OCI-LY3 (cell line): Measurements from ENCODE around the gene C13orf46.

Source experiments
- H2AFZ ChIP-seq: fragments of 200-600, 300-600 bp; shearing (Covaris generic); 2 replicates; pipeline ENCODE4 v1.6.0; 2014; ENCODE audit warnings: antibody characterized with exemption, low read depth, low read length
- H3K27ac ChIP-seq: fragments of 200-600, 300-600 bp; sonication (generic); 2 replicates; pipeline ENCODE4 v1.5.1; 2014; ENCODE audit warnings: mild to moderate bottlenecking, low read length, moderate library complexity, mixed read lengths
- H3K27me3 ChIP-seq: fragments of 200-600, 300-600 bp; sonication (generic); 2 replicates; pipeline ENCODE4 v1.6.1; 2014; ENCODE audit warnings: low read depth, low read length, mixed read lengths
- H3K36me3 ChIP-seq: fragments of 200-600, 300-600 bp; sonication (generic); replicated peaks from 2 replicates; pipeline ENCODE3; 2014; ENCODE audit warnings: low read depth, low read length, mixed read lengths
- H3K4me1 ChIP-seq: fragments of 300-600, 200-600 bp; sonication (generic); 2 replicates; pipeline ENCODE4 v1.6.1; 2014; ENCODE audit warnings: low read length, mixed read lengths
- H3K4me2 ChIP-seq: fragments of 200-600, 300-600 bp; sonication (generic); 2 replicates; pipeline ENCODE4 v1.6.1; 2014; ENCODE audit warnings: low read length, mixed read lengths
- H3K4me3 ChIP-seq: fragments of 300-600, 200-600 bp; sonication (generic); 2 replicates; pipeline ENCODE4 v1.5.1; 2014; ENCODE audit warnings: antibody characterized with exemption, mild to moderate bottlenecking, low read length, moderate library complexity
- H3K79me2 ChIP-seq: fragments of 300-600, 200-600 bp; shearing (Covaris generic); 2 replicates; pipeline ENCODE4 v1.6.1; 2014; ENCODE audit warnings: mild to moderate bottlenecking, low read length, mixed read lengths
- H3K9ac ChIP-seq: fragments of 300-600, 200-600 bp; shearing (Covaris generic); 2 replicates; pipeline ENCODE4 v1.6.0; 2014; ENCODE audit warnings: mild to moderate bottlenecking, low read length, moderate library complexity
- H3K9me3 ChIP-seq: fragments of 200-600, 300-600 bp; shearing (Covaris generic); 2 replicates; pipeline ENCODE4 v1.6.1; 2014; ENCODE audit warnings: low read length, mixed read lengths; ENCODE audit not compliant: insufficient read depth
- H4K20me1 ChIP-seq: fragments of 200-600, 300-600 bp; sonication (generic); 2 replicates; pipeline ENCODE4 v1.6.1; 2016; ENCODE audit warnings: low read length, mixed read lengths; ENCODE audit not compliant: insufficient read depth
- CTCF ChIP-seq: fragments of 200-600, 300-600 bp; sonication (generic); IDR thresholded peaks from 2 replicates; pipeline ENCODE4 v1.5.1; 2014; ENCODE audit warnings: antibody characterized with exemption, low read length, low read depth
- EZH2phosphoT487 ChIP-seq: fragments of 200-600 bp; shearing (Covaris generic); IDR thresholded peaks from 2 replicates; pipeline ENCODE4 v1.6.1; 2018; ENCODE audit warnings: antibody characterized with exemption, mixed run types, low read depth

Gene C13orf46

GRCh38 chr13:114012921-114013320 is 39.0 kb upstream of the C13orf46 start:
- H3K4me2 ChIP-seq = no peak overlapping the region
- no peaks in the 10 kb centered on the region for H3K9me3 ChIP-seq
- H3K27ac ChIP-seq = no peak overlapping the region
- H4K20me1 ChIP-seq = no peaks in the 10 kb centered on the region
- H3K27me3 ChIP-seq = no peaks in the 10 kb centered on the region
- no peaks in the 10 kb centered on the region for H3K36me3 ChIP-seq
- no peak overlapping the region for H3K9ac ChIP-seq
- H3K4me3 ChIP-seq = no peak overlapping the region
- TF ChIP-seq CTCF (no peak), EZH2phosphoT487 (no peak)
- no peaks in the 10 kb centered on the region for H3K4me1 ChIP-seq
- no peak overlapping the region for H2AFZ ChIP-seq
- no peaks in the 10 kb centered on the region for H3K79me2 ChIP-seq

- H3K4me3 ChIP-seq = no peak overlapping the region
- H3K36me3 ChIP-seq = no peaks in the 10 kb centered on the region
- H3K27ac ChIP-seq = no peak overlapping the region
- H4K20me1 ChIP-seq = no peaks in the 10 kb centered on the region
- no peak overlapping the region for H2AFZ ChIP-seq
- H3K79me2 ChIP-seq = no peaks in the 10 kb centered on the region
- H3K4me1 ChIP-seq = no peaks in the 10 kb centered on the region
- no peaks in the 10 kb centered on the region for H3K27me3 ChIP-seq
- no peaks in the 10 kb centered on the region for H3K9me3 ChIP-seq
- H3K9ac ChIP-seq = no peak overlapping the region
- TF ChIP-seq EZH2phosphoT487 = no peak
- no peak for TF ChIP-seq CTCF
- H3K4me2 ChIP-seq = no peak overlapping the region
Observed at GRCh38 chr13:114012141-114012540, 38.3 kb upstream of the C13orf46 start.

- Histone ChIP-seq H3K27me3 (no peaks in the 10 kb centered on the region), H3K4me3 (no peak overlapping the region), H3K9ac (no peak overlapping the region), H3K27ac (no peak overlapping the region), H3K36me3 (no peaks in the 10 kb centered on the region), H2AFZ (no peak overlapping the region), H3K79me2 (no peaks in the 10 kb centered on the region), H3K9me3 (no peaks in the 10 kb centered on the region), H3K4me1 (no peaks in the 10 kb centered on the region), H3K4me2 (no peak overlapping the region), H4K20me1 (no peaks in the 10 kb centered on the region)
- no peak for TF ChIP-seq EZH2phosphoT487
- no peak for TF ChIP-seq CTCF
Observed at GRCh38 chr13:114011226-114011625, 37.4 kb upstream of the C13orf46 start.

- no peak overlapping the region for H3K4me2 ChIP-seq
- H3K27me3 ChIP-seq = no peaks in the 10 kb centered on the region
- no peak overlapping the region for H3K4me3 ChIP-seq
Observed at GRCh38 chr13:114010401-114011101, 36.7 kb upstream of the C13orf46 start.

More at GRCh38 chr13:114010401-114011101, 36.7 kb upstream of the C13orf46 start:
- Histone ChIP-seq H3K4me1 (no peaks in the 10 kb centered on the region), H4K20me1 (no peaks in the 10 kb centered on the region), H3K79me2 (no peaks in the 10 kb centered on the region), H3K9ac (no peak overlapping the region), H3K9me3 (no peaks in the 10 kb centered on the region), H2AFZ (no peak overlapping the region), H3K27ac (no peak overlapping the region), H3K36me3 (no peaks in the 10 kb centered on the region)
- TF ChIP-seq EZH2phosphoT487 = no peak
- TF ChIP-seq CTCF = no peak
